HT1080 (cell line): ENCODE measurements around the gene ACTR3. TPM values are rescaled to one million over a fixed set of nuclear protein-coding genes. Genes with fewer than 3 reads are reported as not detected.

ENCODE experiments used
- DNase-seq: peaks from one replicate; pipeline ENCODE4 v3.0.0-alpha.2; 2015; ENCODE audit warnings: low read depth
- total RNA-seq: library from RNA; depleted of rRNA; stranded (reverse); fragments of >200 nt; shearing (Covaris generic); gene quantifications from 2 replicates; pipeline ENCODE4 v1.2.3, GENCODE V29; 2014

Gene ACTR3
- total RNA-seq, 1 experiment from 2014 or later, result 373 TPM

DNA sequence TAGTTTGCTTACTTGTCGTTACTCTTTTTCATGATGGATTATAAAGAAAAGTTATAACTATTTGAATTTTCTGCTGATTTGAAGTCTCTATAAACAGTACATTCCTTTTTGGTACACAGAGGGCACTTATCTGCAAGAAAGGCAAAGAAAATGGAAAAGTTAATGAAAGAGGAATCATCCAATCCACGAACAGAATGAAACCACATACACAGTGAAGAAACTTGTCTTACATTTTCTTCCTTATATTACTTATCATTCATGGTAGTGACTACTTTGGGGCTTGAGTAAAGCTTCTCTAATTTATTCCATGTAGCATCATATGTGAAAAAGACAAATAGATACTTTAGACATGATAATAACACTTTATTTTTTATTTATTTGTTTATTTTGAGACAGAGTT is 14.8 kb upstream of the ACTR3 start:
- DNase-seq, result no peak

DNA sequence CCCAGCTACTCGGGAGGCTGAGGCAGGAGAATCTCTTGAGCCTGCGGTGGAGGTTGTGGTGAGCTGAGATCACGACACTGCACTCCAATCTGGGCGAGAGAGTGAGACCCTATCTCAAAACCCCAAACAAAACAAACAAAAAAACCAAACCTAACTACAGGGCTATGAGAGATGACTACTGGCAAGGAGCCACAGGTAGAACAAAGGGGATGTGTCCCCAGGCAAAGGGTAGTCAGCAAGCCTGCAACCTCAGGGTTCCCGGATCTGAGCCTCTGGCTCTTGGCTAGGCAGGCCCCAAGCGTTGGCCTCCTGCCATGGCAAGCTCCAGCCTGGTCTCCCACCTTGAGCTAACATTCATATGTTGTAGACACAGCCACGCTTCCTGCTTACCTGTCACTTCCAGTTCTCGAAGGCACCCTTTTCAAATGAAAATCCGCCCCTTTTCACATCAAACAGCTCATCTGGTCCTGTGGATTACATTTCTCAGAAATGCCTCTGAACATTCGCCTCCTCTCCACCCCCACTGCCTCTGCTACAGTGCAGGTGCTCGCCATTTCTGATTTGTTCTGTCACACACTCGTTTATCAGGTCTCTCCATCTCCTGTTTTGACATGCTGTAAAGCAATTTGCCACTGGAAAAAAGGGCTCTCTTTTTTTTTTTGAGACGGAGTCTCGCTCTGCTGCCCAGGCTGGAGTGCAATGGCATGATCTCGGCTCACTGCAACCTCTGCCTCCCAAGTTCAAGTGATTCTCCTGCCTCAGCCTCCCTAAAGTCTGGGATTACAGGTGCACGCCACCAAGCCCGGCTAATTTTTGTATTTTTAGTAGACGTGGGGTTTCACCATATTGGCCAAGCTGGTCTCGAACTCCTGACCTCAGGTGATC is 13.1 kb upstream of the ACTR3 start:
- DNase-seq, result peak; percentile 74

DNA sequence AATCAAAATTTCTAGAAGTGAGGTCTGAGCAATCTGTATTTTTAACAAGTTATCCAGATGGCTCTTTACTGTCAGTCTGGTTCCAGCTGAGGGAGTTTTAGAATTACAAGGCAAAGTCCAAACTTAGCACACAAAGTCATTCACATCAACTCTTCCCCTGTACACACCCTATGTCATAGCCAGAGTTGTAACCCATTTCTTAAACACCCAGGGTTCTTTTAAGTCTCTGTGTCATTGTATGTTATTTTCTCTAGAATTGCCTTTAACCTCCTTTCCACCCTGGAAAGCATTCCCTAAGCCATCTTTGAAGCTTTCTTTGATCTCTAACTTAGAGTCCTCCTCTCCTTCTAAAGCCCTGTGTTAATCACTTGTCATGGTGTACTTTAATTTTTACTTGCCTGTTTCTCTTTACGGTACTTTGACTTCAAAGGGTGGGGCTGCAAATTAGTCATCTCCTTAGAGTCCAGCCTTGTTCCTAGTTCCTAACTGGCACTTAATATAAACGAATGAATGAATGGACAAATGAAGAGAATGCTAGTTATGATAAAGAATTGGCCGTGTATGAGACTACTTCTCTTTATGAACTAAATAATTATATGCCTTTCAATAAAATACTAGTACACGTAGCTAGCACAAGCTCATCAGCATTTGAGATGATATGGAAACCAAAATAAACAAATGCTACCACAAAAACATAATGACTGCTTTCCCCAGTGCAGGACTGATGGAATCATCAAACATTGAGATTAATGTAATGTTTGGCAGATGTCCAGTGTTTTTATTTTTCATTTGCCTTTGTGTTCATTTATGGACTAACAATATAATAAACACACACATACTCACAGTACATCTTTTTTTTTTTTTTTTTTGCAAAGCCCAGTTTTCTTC is 11.9 kb upstream of the ACTR3 start:
- peak; percentile 74 for DNase-seq

DNA sequence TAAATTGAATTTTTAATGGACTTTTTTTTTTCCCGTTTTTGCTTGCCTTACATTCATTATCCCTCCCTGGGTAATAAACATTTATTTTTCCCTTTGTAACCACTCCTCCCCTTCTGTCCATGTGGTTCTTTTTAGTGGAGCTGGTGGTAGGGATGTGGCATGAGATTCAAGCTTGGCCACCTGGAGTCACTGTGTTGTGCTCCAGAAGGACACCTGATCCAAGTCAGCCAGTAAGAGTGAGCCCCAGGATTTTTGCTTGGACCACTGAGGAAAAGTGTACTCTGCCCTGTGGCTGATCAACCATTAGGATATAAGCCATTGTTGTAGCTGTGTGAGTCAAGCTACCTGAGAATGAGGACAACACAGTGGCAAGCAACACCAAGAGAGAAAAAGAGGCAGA is 11.1 kb upstream of the ACTR3 start:
- no peak for DNase-seq

DNA sequence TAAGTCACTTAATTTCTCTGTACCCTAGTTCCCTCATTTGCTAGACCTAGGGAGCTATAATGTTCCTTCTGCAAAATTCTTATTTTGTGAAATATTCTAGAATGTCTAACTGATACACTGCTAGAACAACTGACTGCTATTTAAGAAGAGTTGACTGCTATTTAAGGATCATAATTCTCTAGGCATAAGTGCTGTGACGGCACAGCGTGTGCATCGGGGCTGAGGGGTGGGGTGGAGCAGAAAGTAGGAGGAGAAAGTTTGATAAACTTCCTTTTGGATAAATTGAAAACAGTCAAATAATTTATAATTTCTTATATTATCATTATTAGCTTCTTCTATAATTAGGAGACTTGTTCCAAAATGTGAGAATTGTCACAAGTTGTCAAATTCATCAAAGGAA is 10.4 kb upstream of the ACTR3 start:
- DNase-seq, result no peak

DNA sequence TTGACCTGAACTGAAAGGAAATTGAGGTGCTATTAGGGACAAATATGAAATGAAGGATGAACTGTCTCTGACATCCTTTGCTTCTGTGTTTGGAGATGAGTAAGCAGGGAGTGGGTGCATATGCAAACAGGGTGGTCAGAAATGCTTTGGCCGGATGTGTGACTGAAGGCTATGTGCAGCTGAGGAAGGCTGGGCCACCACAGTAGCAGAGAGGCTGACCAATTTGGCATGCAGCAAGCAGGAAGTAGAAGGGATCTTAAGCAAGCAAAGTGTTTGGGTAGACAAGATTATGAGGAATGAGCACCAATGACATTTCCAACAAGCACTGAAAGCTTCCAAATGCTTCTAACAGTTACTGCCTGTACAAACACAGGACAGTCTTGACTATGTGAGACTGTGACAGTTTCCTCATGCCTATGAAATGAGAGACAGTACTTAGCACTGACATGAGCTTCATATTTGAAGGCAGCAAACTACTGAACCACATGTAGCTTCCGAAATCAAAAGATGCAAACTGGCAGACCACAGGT is 3.3 kb upstream of the ACTR3 start:
- DNase-seq, result peak; percentile 96

DNA sequence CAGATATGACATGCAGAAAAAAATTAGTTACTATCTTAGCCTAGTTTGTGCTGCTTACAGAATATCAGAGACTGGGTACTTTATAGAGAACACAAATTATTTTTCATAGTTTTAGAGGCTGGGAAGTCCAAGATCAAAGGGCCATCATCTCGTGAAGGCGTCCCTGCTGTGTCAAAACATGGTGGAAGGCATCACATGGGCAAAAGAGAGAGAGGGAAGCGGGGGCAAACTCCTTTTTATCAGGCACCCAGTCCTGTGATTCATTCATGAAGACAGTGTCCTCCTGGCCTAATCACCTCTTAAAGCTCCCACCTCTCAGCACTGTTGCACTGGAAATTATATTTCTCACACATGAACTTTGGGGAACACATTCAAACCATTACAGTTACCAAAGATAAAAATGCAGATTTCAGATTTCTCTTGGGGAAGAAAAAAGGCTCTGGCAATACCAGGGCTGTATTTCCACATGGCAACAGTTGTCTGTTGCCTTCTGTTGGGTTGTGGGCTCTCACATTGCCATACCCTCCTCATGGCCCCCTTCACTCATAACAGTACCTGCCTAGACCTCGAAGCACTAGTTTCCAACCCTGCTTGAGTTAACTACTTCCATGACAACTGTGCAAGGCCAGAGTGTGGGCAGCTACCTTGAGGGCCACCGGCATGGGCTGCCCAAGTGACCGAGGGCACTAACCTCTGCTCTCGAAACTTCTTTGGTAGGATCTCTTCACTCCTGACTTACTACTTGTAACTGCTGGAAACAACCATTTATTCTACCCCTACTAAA is 2.7 kb upstream of the ACTR3 start:
- DNase-seq, result no peak

DNA sequence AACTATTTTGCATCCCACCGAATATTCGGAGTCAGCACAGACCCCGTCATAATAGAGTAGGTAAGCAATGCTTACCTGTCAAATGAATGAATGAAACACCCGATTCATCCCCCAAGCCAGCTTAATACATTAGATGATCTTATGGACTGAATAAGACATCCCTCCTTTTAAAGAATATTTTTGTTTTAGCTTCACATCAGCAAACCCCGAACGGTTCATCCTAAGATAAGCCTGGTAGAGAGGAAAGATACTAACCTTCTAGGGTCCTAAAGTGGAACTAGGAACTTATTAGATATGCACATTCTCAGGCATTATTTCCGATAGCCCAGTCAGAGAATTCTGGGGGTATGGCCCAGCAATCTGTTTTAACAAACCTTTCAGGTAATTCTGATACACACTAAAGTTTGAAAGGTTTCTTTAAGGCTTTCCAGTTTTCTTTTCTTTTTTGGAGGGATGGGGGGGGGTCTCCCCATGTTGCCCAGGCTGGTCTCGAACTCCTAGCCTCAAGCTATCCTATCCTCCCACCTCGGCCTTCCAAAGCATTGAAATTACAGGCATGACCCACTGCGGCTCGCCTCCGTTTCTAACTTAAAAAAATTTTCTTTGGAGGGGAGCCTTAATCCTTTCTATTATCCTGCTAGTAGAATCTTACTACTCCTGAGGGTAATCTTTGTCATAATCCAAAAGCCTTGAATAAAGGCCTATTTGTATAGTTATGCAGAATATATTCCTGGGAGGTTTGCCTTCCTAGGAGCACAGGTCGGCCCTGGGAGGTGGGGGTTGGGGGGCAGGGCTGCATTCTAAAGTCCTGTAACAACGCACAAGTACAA is 1.0 kb upstream of the ACTR3 start:
- DNase-seq, result no peak

DNA sequence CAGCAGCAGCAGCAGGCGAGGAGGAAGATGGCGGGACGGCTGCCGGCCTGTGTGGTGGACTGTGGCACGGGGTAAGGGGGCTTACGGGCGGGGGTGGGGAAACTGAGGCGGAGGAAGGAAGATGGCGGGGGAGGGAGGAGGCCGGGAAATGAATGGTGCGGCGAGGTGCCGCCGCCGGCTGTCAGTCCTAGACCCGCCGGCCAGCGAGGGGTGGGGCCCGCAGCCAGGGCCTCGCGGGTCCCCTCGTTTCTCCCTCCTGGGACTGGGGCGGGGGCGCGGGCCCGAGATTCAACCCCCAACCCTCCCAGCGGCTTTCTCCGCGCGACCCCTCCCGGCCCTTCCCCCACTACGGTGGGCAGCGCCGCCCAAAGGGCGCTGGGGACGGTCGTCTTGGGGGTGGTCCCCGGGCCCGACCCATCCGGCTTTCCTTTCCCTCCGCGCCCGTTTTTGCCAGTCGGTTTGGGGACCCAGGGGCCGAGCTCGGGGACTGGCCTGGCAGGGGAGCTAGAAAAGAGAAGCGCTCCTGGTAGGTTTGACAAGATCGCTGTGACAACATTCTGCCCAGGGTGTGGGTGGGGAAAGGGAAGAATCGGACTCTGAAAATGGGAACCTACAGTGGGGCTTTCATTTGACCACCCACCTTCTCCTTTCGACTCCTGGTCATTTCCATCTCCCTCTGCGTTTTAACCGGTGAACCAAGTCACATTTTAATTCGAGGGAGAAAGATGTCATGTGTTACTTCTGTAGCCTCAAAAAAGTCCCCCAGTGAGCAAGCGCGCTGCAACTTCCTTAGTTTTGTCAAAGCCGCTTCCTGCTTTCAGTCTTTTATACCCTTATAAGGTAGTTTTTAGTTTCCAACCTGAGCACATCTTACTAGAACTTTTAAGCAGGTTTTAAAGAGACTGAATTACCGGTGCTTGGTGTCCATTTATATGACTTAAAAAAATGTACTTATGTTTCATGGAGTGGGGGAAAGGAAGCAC is 655 bp downstream of the ACTR3 start:
- DNase-seq, result peak; percentile 73

DNA sequence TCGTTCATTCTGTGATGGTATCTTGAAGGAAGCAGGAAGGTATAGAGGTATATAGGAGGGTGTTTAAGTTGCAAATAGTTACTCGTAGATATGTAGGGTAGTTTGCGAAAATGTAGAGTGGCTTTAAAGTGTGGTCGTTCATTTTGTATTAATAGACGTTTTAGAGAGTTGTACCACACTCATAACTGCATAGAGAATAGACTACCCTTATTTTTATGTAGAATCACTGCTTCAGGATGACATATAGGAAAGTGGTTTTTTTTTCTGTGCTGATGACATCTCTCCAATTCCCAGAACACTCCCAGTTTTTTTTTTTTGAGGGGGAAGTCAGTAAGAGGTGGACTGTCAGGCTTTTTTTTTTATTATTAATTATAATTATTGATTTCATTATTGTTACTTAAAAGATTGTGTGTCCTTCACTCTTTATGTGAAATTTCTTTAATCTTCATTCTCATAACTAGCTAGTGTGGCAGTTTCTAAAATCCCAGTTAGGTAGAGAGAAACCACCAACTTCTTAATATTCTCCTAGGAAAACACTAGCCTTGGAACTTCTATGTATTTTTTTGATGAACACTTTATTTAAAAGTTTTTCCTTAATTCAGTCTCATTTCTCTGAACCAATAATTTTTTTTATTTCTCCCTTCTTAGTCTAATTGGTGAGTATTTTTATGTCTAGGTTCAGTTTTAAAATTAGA is 1.5 kb downstream of the ACTR3 start:
- no peak for DNase-seq

DNA sequence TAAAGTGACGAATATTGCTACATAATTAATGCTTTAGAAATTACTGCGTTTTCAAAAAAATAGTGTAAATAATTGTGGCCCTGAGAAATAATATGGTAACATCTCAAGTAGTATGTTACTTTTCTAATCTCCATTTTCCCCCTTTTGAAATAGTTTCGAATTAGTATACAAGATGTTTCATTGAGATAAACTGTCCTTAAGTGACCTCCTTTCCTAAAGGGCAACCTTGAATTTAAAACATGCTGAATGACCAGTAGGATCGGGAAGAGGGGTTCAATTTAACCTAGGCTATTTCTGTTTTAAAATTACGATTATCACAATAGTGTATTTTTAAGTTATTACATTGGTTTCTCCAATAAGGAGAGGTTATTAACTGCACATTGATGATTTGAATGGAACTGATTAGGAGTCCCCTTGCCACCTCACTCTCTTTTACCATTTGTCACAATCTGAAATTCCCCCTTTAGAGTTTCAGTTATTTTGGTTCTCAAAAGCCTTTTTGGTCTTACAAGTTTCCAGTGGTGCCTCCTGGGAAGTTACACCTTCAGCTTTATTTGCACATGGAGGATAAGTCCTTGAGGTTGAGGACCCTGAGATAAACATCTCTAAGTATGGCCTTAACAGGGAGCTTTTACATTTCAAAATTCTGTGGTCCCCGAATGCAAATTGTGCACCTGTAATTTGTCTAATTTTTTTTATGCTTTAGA is 2.3 kb downstream of the ACTR3 start:
- DNase-seq, result no peak

DNA sequence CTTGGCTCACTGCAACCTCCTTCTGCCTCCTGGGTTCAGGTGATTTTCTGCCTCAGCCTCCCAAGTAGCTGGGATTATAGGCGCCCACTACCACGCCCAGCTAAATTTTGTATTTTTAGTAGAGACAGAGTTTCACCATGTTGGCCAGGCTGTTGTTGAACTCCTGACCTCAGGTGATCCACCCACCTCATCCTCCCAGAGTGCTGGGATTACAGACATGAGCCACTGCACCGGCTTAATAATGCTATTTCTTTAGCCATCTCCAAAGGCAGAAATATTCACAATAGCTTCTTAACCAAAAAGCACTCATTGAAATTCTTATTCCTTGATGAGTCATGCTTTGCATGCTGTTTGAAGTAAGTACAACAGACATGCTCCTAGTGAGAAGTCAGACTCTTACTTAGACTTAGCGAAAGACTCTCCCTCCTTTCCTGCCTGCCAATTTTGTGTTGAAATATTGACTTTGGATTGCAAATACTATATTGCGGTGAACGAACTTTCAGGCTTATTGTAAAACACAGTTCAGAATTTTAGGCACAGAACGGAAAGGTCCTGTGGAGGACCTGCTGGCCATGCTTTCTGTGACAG is 4.4 kb downstream of the ACTR3 start:
- DNase-seq, result peak; percentile 83

DNA sequence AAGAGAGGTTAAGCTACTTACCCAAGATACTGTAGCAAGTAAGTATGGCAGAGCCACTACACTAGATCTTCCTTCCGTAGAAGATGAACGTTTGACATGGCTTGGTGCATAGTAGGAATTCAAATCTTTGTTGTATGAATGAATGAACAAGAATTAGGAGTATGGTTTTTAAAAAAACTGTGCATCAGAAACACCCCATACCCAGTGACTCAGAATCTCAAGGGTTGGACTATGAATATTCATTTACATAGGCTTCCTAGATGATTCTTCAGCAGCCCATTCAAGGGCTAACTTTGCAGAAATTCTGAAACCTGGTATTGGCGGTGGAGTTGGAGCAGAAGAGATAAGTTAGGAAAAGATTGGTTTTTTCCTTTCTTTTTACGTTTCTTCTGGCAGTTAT is 5.4 kb downstream of the ACTR3 start:
- DNase-seq, result no peak

DNA sequence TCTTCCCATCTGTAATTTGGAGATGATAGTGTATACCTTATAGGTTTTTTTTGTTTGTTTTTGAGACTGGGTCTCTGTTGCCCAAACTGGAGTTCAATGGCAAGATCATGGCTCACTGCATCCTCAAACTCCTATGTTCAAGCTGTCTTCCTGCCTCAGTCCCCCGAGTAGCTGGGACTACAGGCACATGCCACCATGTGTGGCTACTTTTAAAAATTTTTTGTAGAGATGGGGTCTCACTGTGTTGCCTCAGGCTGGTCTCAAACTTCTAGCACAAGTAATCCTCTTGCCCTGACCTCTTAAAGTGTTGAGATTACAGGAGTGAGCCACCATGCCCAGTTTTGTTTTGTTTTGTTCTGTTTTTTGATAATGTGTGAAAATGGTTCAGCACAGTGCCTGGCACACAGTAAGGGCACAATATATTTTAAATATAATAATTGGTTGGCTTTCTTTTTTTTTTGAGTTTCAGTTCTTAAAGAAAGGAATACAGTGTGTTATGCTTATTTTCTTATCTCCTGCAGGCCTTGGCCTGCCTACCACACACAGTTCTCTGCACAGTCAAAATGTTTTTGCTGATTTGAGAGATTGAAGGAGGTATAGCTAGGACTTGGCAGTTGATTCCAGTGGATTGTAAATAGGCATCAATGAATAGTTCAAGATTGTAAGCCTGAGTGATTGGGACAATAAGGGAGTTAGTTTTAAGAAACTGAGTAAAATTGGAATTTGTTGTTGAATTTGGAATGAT is 6.1 kb downstream of the ACTR3 start:
- DNase-seq, result no peak

DNA sequence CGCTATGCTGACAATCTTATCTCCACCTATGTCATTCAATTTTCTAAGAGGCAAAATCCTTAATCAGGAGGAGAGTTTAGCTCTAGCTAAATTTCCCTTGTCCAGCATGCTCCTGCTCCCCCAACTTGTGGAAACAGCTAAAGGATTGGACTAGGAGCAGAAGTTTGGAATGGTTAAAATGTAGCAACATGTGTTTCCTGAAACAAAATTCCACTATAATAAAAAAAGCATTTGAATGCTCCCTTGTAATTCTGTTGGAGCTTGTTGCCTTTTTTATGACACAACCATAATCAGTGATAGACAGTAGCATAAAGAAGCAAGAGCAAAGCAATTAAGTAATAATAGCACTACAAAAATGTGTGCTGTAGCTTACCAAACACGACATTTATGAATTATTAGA is 6.9 kb downstream of the ACTR3 start:
- no peak for DNase-seq

DNA sequence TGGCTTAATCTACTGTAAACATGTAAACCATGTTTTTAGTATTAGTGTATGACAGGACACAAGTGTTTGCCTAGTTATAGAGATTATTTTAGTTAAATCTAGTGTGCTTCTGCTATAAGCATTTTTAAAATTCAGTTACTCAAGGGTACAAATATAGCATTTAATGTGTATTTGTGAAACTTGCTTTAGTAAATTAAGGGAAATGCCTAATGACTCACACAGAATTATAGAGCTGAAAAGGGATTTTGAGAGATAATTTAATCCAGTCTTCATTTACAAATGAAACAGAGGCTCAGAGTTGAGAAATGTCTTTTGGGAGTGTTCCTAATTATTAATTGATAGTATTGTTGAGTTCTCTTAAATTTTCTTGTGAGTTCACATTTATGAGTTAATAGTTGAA is 8.2 kb downstream of the ACTR3 start:
- no peak for DNase-seq

DNA sequence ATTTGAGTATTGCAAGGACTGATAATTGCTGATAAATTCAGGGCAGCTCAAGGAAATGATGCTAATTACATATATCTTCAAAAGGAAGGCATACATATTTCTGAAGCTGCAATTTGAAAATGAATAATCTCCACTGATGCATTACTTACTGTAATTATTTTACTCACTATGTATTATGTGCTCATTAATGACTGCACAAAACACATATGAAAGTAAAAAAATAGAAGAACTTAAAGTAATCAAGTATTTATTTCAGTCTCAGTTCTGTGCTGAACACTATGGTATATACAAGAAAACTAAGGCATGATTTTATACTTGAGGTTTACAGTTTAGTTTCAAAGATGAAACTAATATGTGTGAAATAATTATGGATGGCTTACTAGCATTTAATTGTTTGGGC is 9.3 kb downstream of the ACTR3 start:
- DNase-seq, result no peak
